A673 (cell line): Measurements from ENCODE around the gene SLBP. TPM values are rescaled to one million over a fixed set of nuclear protein-coding genes. Genes with fewer than 3 reads are reported as not detected.

ENCODE experiments used
- BruUV-seq: library from RNA; stranded (reverse); fragments of 400-500 nt; replicated peaks from 2 replicates; lab custom pipeline; 2021; lab: Mats Ljungman, UMichigan
- CTCF ChIA-PET: fragments of 300-600 bp; sonication (Branson Sonifier 250); formaldehyde crosslinking; loops from one replicate; lab custom pipeline; 2022; ENCODE audit warnings: antibody characterized with exemption; lab: Charles Lee
- POLR2A ChIA-PET: fragments of 300-600 bp; sonication (Branson Sonifier 250); formaldehyde crosslinking; loops from one replicate; lab custom pipeline; 2022; ENCODE audit warnings: antibody characterized with exemption; ENCODE audit not compliant: low non-redundant PET; lab: Charles Lee
- DNase-seq: peaks from one replicate; pipeline ENCODE4 v3.0.0-alpha.2; 2015; ENCODE audit warnings: low spot score
- H3K27ac ChIP-seq: fragments of 200-600 bp; sonication (generic); 2 replicates; pipeline ENCODE4 v1.5.1; 2016; ENCODE audit warnings: mixed run types, low read depth, mild to moderate bottlenecking, mixed read lengths, antibody characterized with exemption, low read length; ENCODE audit not compliant: poor library complexity, severe bottlenecking
- H3K27me3 ChIP-seq: fragments of 200-600 bp; sonication (generic); replicated peaks from 2 replicates; pipeline ENCODE4 v1.6.1; 2017; ENCODE audit warnings: mixed run types, low read depth, mild to moderate bottlenecking, mixed read lengths, antibody characterized with exemption, low read length; ENCODE audit not compliant: insufficient read depth, poor library complexity
- H3K36me3 ChIP-seq: fragments of 200-600 bp; sonication (generic); 2 replicates; pipeline ENCODE4 v1.6.1; 2016; ENCODE audit warnings: mixed run types, mild to moderate bottlenecking, mixed read lengths, antibody characterized with exemption, low read length; ENCODE audit not compliant: insufficient read depth, poor library complexity, severe bottlenecking
- H3K4me1 ChIP-seq: fragments of 200-600 bp; sonication (generic); 2 replicates; pipeline ENCODE4 v1.6.1; 2017; ENCODE audit warnings: mixed run types, mild to moderate bottlenecking, mixed read lengths, antibody characterized with exemption, low read length; ENCODE audit not compliant: insufficient read depth, poor library complexity, severe bottlenecking
- H3K4me3 ChIP-seq: fragments of 200-600 bp; sonication (generic); 2 replicates; pipeline ENCODE4 v1.5.1; 2016; ENCODE audit warnings: low read depth, mixed run types, mild to moderate bottlenecking, mixed read lengths, low read length; ENCODE audit not compliant: poor library complexity, severe bottlenecking
- H3K9me3 ChIP-seq: fragments of 200-600 bp; sonication (generic); 2 replicates; pipeline ENCODE4 v1.6.1; 2016; ENCODE audit warnings: mixed run types, low read depth, mild to moderate bottlenecking, mixed read lengths, antibody characterized with exemption, low read length; ENCODE audit not compliant: poor library complexity, severe bottlenecking
- CTCF ChIP-seq: fragments of 300-800, 200-600 bp; sonication (generic); conservative IDR thresholded peaks from 2 replicates; pipeline ENCODE4 v1.5.1; 2017; ENCODE audit warnings: low read depth, mild to moderate bottlenecking, antibody characterized with exemption, low read length, moderate library complexity, mixed read lengths
- EZH2 ChIP-seq: fragments of 200-600 bp; sonication (generic); IDR thresholded peaks from 2 replicates; pipeline ENCODE4 v1.6.1; 2017; ENCODE audit warnings: borderline replicate concordance, low read depth, mild to moderate bottlenecking, mixed read lengths, antibody characterized with exemption, low read length; ENCODE audit not compliant: poor library complexity, severe bottlenecking
- intact Hi-C: fragments of 100-400 bp; cut with micrococcal nuclease; formaldehyde crosslinking; loops from one replicate; pipeline ENCODE4 v1.10.0; 2022; ENCODE audit not compliant: unreplicated experiment
- total RNA-seq: library from RNA; stranded (reverse); gene quantifications from 2 replicates; pipeline ENCODE4 v1.2.3, GENCODE V29; 2021

SLBP gene
- total RNA-seq, 1 experiment from 2014 or later = 85.5 TPM

GRCh38 chr4:1668488-1668840 lies 43.7 kb downstream of the SLBP start:
- intact Hi-C loops = no loop called here
- no TSS peak for BruUV-seq
- CTCF ChIA-PET = no interaction called here
- Histone ChIP-seq H3K9me3 (no peaks in the 10 kb centered on the region), H3K27me3 (no peaks in the 10 kb centered on the region), H3K27ac (no peak overlapping the region), H3K36me3 (no peaks in the 10 kb centered on the region), H3K4me3 (no peak overlapping the region), H3K4me1 (no peaks in the 10 kb centered on the region)
- TF ChIP-seq EZH2 (no peak), CTCF (no peak)
- POLR2A ChIA-PET = no interaction called here
- no peak for DNase-seq

- H3K27ac ChIP-seq = no peak overlapping the region
- no peak overlapping the region for H3K4me3 ChIP-seq
- intact Hi-C loops = no loop called here
- DNase-seq = no peak
- no peaks in the 10 kb centered on the region for H3K27me3 ChIP-seq
- POLR2A ChIA-PET = no interaction called here
- no peaks in the 10 kb centered on the region for H3K4me1 ChIP-seq
- no peaks in the 10 kb centered on the region for H3K9me3 ChIP-seq
- CTCF ChIA-PET = no interaction called here
- TF ChIP-seq CTCF (no peak), EZH2 (no peak)
- no TSS peak for BruUV-seq
- no peaks in the 10 kb centered on the region for H3K36me3 ChIP-seq
Measured at GRCh38 chr4:1667273-1667672, 44.8 kb downstream of the SLBP start.

- intact Hi-C loops = no loop called here
- no TSS peak for BruUV-seq
- Histone ChIP-seq H3K4me3 (no peak overlapping the region), H3K4me1 (no peaks in the 10 kb centered on the region), H3K9me3 (no peaks in the 10 kb centered on the region), H3K27me3 (no peaks in the 10 kb centered on the region), H3K27ac (no peak overlapping the region), H3K36me3 (no peaks in the 10 kb centered on the region)
- POLR2A ChIA-PET = no interaction called here
- CTCF ChIA-PET = no interaction called here
- DNase-seq = no peak
- TF ChIP-seq EZH2 (no peak), CTCF (no peak)
Measured at GRCh38 chr4:1666391-1666790, 45.7 kb downstream of the SLBP start.
